ENCODE results near the gene THRB.

THRB gene

DNA sequence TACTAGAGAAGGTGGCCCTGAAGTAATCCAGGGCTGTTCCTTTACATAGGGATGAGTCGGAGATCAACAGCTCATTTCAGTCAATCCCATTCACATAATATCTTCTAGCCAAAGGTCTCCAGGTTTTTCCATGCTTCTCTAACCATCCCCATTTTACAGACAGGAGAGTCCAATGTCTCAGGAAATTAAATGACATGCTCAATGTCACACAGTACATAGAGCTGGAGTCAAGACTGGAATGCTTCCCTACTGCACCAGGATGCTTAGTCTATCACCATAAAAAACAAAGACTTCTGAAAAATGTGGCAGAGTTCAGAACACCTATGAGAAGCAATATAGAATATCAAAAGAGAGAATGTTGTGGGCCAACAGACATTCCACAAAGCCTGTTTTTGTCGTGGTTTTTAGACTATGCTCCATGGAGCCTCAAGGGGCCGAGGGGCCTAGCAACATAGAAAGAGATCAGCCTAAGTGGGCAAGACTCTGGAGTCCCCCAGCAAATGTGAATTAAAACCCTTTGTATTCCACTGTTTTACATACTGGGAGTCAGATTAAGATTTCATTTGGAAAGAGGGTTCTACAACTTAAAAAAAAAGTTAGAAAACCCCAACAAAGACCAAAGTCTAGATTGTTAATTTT is 122.0 kb downstream of the THRB start:
- DNase-seq, result no peak

DNA sequence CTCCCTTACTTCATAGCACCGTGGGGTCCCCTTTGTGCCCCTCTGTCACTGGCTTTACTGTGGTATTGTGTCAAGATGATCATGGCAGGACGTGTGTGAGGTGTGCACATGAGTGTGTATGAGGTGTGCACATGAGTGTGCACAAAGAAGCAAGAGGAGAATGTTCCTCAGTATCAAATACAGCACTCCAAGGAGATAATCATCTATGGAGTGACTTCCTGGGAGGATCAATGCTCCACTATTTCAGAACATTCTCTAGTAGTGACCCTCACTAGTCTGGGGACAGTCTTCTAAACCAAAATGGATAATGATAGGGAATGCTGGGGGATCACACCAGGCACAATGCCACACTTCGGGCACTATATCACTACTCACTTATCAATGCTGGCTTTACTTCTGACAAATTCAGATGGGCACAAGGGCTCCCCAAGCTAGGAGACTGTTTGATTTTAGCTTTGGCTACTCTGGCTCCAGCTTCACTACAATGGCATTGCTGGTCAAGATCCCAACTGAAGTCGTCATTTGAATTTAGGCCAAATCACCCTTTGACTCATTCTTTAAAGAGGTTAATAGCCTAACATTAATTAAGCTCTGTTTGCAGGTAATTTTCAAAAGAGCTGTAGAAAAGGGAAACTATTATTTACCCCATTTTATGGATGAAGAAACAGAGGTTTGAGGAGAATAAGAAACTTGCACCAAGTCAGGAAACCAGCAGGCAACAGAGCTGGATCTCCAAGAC is 124.1 kb downstream of the THRB start:
- DNase-seq, result no peak

DNA sequence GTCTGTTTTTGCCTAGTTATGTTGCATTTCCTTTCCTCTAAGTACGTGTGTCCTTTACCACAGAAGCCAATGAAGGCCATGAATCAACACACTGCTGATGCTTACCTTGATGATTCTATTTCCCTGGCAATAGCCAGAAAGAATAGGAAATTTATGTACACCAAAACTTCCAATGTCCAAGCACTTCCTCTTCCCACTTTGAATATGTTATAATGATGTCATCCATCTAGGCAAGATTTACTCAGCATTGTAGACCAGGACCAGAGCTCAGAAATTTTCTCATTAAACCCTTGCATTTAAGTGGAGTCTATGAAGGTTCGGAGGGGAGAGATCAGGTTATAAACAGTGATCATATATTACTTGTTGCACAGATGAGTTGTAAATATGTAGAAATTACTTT is 126.0 kb downstream of the THRB start:
- DNase-seq, result no peak

DNA sequence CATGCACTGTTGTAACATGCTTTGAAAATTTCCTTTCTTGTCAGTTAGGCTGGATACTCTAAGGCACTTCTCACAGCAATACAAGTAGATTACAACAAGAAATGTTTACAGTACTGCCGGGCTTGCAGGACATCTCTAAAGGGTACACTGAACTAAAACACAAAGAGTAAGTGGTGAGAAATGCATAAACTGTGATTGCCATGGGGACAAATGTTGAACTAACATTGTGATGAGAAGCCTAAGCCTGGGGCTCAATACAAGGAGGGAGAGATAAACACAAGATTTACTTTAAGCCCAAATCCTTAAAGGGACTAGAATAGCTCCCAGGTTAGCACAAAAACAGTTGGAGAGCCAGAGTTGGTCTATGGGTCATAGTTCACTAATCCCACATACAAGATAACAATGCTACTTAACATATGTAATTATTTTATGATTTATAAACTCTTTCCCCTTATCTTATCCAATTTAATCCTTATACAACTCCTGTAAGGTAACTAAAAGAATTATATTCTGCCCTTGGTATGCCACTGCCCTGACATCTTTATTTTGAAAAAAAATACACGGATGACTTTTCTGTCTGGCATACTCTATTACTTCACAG is 126.9 kb downstream of the THRB start:
- no peak for DNase-seq

- DNase-seq, result no peak
Observed at GRCh38 chr3:24367216-24367615, 127.4 kb downstream of the THRB start.

- no peak for DNase-seq
Observed at GRCh38 chr3:24365168-24365567, 129.5 kb downstream of the THRB start.

DNA sequence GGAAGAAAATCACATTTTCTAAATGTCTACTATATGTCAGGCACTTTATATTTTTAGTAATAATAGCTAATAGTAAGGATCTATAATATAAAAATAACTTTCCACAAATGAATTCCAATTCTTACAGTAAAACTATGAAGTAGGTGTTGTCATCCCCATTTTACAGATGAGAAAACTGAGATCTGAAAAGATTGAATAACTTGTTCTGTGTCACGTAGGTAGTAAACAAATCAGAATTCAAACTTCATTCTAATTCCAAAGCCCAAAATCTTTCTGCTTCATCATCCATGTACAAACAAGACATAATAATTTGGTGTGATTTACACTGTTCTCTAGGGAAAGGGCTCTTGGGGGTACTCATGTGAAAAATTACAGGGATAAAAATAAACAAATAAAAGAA is 130.3 kb downstream of the THRB start:
- DNase-seq, result no peak

GRCh38 chr3:24363242-24363641 is 131.4 kb downstream of the THRB start:
- no peak for DNase-seq

GRCh38 chr3:24361623-24362022 is 133.0 kb downstream of the THRB start:
- no peak for DNase-seq

DNA sequence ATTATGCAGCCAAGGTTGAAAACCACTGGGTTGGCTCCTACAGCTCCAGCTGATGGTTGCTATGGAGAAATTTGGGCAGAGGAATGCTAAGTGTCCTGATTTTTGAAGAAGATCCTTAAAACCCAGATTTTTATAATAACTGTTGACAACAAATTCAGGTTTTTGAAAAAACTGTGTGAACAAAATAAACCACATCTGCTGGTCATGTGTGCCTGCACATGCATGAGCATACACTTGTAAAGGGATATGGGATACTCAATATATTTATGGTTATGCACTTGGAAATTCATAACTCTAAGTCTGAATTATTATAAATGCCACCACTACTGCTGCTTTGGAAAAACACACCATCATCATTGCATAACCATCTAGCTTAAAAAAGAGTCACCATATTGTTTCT is 133.7 kb downstream of the THRB start:
- DNase-seq, result no peak

GRCh38 chr3:24359645-24360462 is 134.8 kb downstream of the THRB start:
- no peak for DNase-seq

GRCh38 chr3:24359102-24359501 is 135.5 kb downstream of the THRB start:
- no peak for DNase-seq

GRCh38 chr3:24357635-24358034 is 137.0 kb downstream of the THRB start:
- no peak for DNase-seq

DNA sequence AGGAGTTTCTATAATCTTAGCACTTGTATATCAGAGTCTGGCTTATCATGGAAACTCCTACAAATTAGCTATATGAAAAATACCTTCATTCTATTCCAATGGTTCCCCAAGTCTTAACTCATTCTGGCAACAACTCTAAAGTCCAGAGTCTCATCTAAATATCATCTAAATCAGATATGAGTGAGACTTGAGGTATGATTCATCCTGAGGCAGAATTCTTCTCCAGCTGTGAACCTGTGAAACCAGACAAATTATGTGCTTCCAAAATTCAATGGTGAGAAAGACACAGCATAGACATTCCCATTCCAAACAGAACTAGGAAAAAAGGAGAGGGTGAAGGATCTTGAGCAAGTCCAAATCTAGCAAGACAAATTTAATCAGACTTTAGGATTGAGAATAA is 138.8 kb downstream of the THRB start:
- DNase-seq, result no peak

DNA sequence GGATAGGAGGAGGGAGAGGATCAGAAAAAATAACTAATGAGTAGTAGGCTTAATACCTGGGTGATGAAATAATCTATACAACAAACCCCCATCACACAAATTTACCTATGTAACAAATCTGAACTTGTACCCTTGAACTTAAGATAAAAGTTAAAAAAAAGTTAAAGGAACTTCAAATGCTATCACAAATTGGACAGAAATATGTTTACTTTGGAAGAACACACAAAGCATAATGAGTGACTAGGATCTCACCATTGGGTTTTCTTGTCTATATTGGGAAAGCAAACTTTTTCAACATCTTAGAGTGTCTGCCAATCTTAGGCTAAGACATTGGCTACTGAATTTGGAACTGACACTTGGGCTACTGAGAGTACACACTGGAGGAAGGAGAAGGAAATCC is 140.4 kb downstream of the THRB start:
- DNase-seq, result no peak

DNA sequence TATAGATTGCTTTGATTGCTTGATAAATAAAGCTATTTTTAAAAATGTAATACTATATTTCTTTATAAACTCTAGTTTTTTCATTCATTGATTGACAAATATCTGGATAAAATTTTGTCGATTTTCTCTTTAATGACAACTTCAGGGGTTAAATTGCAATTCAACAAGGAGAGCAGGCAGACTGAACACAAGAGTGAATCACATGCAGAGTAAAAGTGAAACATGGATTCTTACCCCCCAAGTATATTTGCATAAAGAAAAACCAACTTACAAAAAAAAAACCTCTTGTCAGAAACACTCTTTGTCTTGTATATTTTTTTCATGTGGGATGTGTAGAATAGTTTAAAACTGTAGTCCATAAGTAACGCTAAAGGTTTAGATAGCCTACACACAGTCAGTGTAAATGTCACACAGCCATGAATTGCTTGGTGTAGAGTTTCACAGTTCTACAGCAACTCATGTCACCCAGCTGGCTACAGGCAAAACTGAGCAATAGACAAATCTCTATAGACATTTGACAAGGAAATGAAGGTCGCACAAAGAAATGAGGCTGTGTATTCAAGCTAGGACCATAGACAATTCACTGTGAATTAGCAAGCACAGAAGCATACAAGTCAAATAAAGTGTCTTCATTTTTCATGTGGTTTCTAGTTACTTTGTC is 141.6 kb downstream of the THRB start:
- no peak for DNase-seq

GRCh38 chr3:24351779-24352469 is 142.7 kb downstream of the THRB start:
- DNase-seq, result no peak

DNA sequence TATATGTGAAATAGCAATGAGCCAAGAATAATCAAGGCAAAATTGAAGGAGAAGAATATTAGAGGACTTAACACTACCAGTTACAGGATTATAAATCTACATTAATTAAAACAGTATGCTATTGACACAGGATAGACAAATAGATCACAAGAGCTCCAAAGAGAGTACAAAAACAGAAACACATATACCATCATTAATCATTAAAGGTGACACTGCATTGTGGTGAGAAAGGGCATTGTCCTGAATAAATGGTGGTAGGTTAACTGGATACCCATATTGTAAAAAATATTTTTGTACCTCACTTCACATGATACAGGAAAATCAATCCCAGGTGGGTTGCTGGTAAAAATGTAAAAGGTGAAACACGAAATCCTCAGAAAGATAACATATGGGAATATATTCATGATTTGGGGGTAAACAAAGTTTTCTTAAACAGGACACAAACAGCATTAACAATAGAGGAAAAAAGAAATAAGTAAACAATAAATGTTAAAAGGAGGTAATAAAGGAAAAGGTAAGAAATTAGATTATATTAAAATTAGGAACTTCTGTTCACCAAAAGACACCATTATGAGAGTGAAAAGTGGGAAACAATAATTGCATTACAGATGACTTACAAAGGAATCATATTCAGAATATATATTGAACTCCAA is 145.2 kb downstream of the THRB start:
- no peak for DNase-seq

DNA sequence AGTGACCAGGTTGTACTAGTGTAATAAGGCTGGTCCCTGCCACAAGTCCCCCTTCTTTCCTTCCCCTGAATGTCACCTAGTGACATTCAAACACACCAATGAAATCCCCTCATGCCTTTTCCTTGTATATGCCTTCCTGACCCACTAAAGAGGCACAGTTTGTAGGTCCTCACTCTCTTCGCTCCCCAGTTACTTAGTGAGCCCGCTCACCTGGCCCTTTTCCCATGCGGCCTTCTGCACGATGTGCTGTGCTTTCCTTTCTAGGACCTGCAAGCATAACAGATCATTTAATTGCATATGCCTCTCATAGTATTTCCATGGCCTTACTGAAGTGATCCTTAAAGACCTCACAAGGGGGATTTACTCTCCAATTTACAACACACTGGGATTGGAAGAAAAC is 146.3 kb downstream of the THRB start:
- no peak for DNase-seq

- DNase-seq, result no peak
Observed at GRCh38 chr3:24344784-24345439, 149.7 kb downstream of the THRB start.

DNA sequence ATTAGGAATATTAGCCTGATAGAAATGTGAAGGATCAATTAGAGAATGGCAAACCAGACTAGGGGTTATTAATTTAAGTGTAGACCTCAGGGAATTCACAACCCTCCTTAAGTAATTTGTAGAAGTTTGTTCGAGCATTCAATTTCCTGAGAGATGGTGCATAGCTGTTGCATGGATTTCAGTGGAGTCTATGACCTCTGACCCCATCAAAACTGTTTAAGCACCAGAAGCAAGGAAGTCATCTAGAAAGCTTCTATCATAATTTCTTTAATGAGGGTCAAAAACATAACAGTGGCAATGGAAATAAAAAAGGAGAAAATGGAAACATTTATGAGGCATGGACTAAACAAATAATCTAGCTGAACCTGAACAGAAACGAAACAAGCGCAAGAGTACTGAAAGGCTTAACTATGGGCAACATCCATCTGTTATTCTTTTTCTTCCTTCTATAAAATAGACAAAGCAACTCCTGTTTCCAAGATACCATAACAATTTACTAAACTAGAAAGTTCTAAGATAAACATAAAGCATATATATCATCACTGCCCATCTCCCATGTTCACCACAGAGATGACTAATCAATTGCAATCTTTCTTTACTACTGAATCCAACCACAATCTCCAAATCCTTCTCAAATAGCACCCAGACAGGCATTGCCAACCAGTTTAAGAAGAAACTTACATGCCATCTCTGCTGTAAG is 151.4 kb downstream of the THRB start:
- DNase-seq, result no peak

Measured in cortex of kidney (tissue), 1 donor.